Activated naive CD4-positive, alpha-beta T cell treated with anti-CD3 and anti-CD28 coated beads, Interleukin-2, amount 10 ng/mL, durations not matched to agents 7 days and 5 days (primary cell): ENCODE results near the gene GRAMD4.

Experiments
- CTCF ChIA-PET: fragments of 350-600 bp; sonication (Branson Sonifier 250); formaldehyde crosslinking; loops from one replicate; lab custom pipeline; 2021; ENCODE audit warnings: antibody characterized with exemption; lab: Charles Lee
- DNase-seq: peaks from one replicate; pipeline ENCODE4 v3.0.0-alpha.2; 2020
- H3K27ac Mint-ChIP-seq: one replicate; pipeline ENCODE4 v1.8.0; 2021; ENCODE audit warnings: mild to moderate bottlenecking, moderate library complexity, mixed read lengths
- H3K27me3 Mint-ChIP-seq: one replicate; pipeline ENCODE4 v1.8.0; 2021; ENCODE audit warnings: mild to moderate bottlenecking, mixed read lengths
- H3K36me3 Mint-ChIP-seq: one replicate; pipeline ENCODE4 v1.8.0; 2021; ENCODE audit warnings: mixed read lengths
- H3K4me1 Mint-ChIP-seq: one replicate; pipeline ENCODE4 v1.8.0; 2021; ENCODE audit warnings: mixed read lengths
- H3K4me3 Mint-ChIP-seq: one replicate; pipeline ENCODE4 v1.8.0; 2021; ENCODE audit warnings: mild to moderate bottlenecking, moderate library complexity, mixed read lengths
- H3K9me3 Mint-ChIP-seq: one replicate; pipeline ENCODE4 v1.8.0; 2021; ENCODE audit warnings: mixed read lengths

The GRAMD4 gene

GRCh38 chr22:46726066-46726985 is 106.1 kb downstream of the GRAMD4 start:
- Mint-ChIP-seq H3K27me3 (no peaks in the 10 kb centered on the region), H3K4me3 (no peak overlapping the region), H3K4me1 (peaks cover 11% of the 10 kb centered on the region), H3K9me3 (no peaks in the 10 kb centered on the region), H3K36me3 (peaks cover 32% of the 10 kb centered on the region), H3K27ac (peak overlapping the region; percentile 52)
- DNase-seq: no peak
- CTCF ChIA-PET: no interaction called here

- H3K9me3 Mint-ChIP-seq: no peaks in the 10 kb centered on the region
- CTCF ChIA-PET: no interaction called here
- no peaks in the 10 kb centered on the region for H3K27me3 Mint-ChIP-seq
- H3K4me1 Mint-ChIP-seq: peaks cover 17% of the 10 kb centered on the region
- no peak overlapping the region for H3K4me3 Mint-ChIP-seq
- DNase-seq: no peak
- H3K36me3 Mint-ChIP-seq: peaks cover 35% of the 10 kb centered on the region
- peak overlapping the region; percentile 45 for H3K27ac Mint-ChIP-seq
Measured at GRCh38 chr22:46726986-46727317, 106.8 kb downstream of the GRAMD4 start.

DNA sequence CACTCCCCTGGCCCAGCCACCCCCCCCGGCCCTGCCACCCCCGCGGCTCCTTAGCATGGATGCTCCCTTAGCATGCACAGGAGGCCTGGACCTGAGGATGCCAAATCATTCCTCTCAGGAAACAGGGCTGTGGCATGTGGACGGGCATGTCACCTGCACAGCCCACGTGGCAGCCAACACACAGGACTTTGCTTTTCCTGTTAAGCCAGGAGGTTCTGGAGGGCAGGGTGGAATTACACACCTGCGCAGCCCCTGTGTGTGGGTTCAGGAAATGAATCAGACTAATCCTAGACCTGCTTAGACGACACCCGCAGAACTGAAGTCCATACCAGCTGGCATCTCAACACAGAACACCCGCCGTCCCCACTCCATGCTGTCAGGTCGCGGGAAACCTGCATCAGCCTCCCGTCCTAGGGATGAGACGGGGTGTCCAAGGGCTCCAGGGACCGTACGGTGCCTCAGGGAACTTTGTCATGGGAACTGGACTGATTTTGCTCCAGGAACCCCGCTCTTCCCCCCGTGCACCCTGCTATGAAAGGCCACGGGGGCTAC is 107.7 kb downstream of the GRAMD4 start:
- H3K4me3 Mint-ChIP-seq: no peak overlapping the region
- no peak for DNase-seq
- H3K36me3 Mint-ChIP-seq: peaks cover 39% of the 10 kb centered on the region
- peaks cover 21% of the 10 kb centered on the region for H3K4me1 Mint-ChIP-seq
- H3K27me3 Mint-ChIP-seq: no peaks in the 10 kb centered on the region
- H3K27ac Mint-ChIP-seq: no peak overlapping the region
- no peaks in the 10 kb centered on the region for H3K9me3 Mint-ChIP-seq
- CTCF ChIA-PET: no interaction called here

- Mint-ChIP-seq H3K27ac (no peak overlapping the region), H3K27me3 (no peaks in the 10 kb centered on the region), H3K9me3 (no peaks in the 10 kb centered on the region), H3K4me1 (peaks cover 21% of the 10 kb centered on the region), H3K36me3 (peaks cover 39% of the 10 kb centered on the region), H3K4me3 (no peak overlapping the region)
- no peak for DNase-seq
- CTCF ChIA-PET: no interaction called here
Measured at GRCh38 chr22:46728470-46728869, 108.3 kb downstream of the GRAMD4 start.
